ENCODE data around the gene LMO3. TPM values are rescaled to one million over a fixed set of nuclear protein-coding genes. Genes with fewer than 3 reads are reported as not detected.
A peak's percentile ranks its signal among the peaks of the same experiment; 100 is the strongest.

The LMO3 gene
- total and polyA plus RNA-seq, 2 experiments from 2014 or later = 5.0 to 13.5 TPM

- no peaks in the 10 kb centered on the region for H3K9me3 ChIP-seq (ENCODE audit: low read depth)
- no peak overlapping the region for H3K4me2 ChIP-seq
- no peaks in the 10 kb centered on the region for H3K79me2 ChIP-seq
- H3K9me2 ChIP-seq (replicated peaks; ENCODE audit: insufficient read depth) = no peaks in the 10 kb centered on the region
- H3K36me3 ChIP-seq (replicated peaks; ENCODE audit: insufficient read depth, low read depth) = no peaks in the 10 kb centered on the region
- H3K27ac ChIP-seq = no peak overlapping the region
- peaks cover 39% of the 10 kb centered on the region for H3K27me3 ChIP-seq
- no peak for DNase-seq (ENCODE audit: low spot score)
- H3K4me3 ChIP-seq = no peak overlapping the region
- no peak for TF ChIP-seq EZH2phosphoT487 (IDR thresholded peaks at IDR 0.05; ENCODE audit: low read depth, severe bottlenecking, unreplicated experiment)
- no peak for TF ChIP-seq CTCF (IDR thresholded peaks at IDR 0.05; ENCODE audit: poor library complexity)
- no peak for TF ChIP-seq EZH2 (IDR thresholded peaks at IDR 0.05; ENCODE audit: borderline replicate concordance)
- H2AFZ ChIP-seq = no peak overlapping the region
- H4K20me1 ChIP-seq (ENCODE audit: insufficient read depth, poor library complexity, severe bottlenecking) = no peaks in the 10 kb centered on the region
- no peaks in the 10 kb centered on the region for H3K4me1 ChIP-seq (ENCODE audit: insufficient read depth)
Measured at GRCh38 chr12:16612647-16613046, 6.7 kb upstream of the LMO3 start.

GRCh38 chr12:16611146-16611545 lies 5.2 kb upstream of the LMO3 start:
- H3K9me3 ChIP-seq (ENCODE audit: low read depth) = no peaks in the 10 kb centered on the region
- TF ChIP-seq CTCF (IDR thresholded peaks at IDR 0.05; ENCODE audit: poor library complexity) (no peak), EZH2phosphoT487 (IDR thresholded peaks at IDR 0.05; ENCODE audit: low read depth, severe bottlenecking, unreplicated experiment) (no peak), EZH2 (IDR thresholded peaks at IDR 0.05; ENCODE audit: borderline replicate concordance) (no peak)
- no peak overlapping the region for H2AFZ ChIP-seq
- no peak overlapping the region for H3K27ac ChIP-seq
- H3K79me2 ChIP-seq = no peaks in the 10 kb centered on the region
- peaks cover 53% of the 10 kb centered on the region for H3K27me3 ChIP-seq
- no peak overlapping the region for H3K4me3 ChIP-seq
- no peak for DNase-seq (ENCODE audit: low spot score)
- H4K20me1 ChIP-seq (ENCODE audit: insufficient read depth, poor library complexity, severe bottlenecking) = no peaks in the 10 kb centered on the region
- no peaks in the 10 kb centered on the region for H3K9me2 ChIP-seq (replicated peaks; ENCODE audit: insufficient read depth)
- peaks cover 5% of the 10 kb centered on the region for H3K4me1 ChIP-seq (ENCODE audit: insufficient read depth)
- H3K4me2 ChIP-seq = peak overlapping the region; percentile 45
- WGBS (ENCODE audit: low lambda C conversion rate, missing lambda C conversion rate) = 63% methylated on average over 2 of the region's 2 CpGs
- no peaks in the 10 kb centered on the region for H3K36me3 ChIP-seq (replicated peaks; ENCODE audit: insufficient read depth, low read depth)

- Histone ChIP-seq H3K4me1 (ENCODE audit: insufficient read depth) (peaks cover 5% of the 10 kb centered on the region), H3K9me3 (ENCODE audit: low read depth) (no peaks in the 10 kb centered on the region), H3K4me2 (no peak overlapping the region), H3K36me3 (replicated peaks; ENCODE audit: insufficient read depth, low read depth) (no peaks in the 10 kb centered on the region), H2AFZ (no peak overlapping the region), H4K20me1 (ENCODE audit: insufficient read depth, poor library complexity, severe bottlenecking) (no peaks in the 10 kb centered on the region), H3K9me2 (replicated peaks; ENCODE audit: insufficient read depth) (no peaks in the 10 kb centered on the region), H3K27me3 (peaks cover 56% of the 10 kb centered on the region), H3K79me2 (no peaks in the 10 kb centered on the region), H3K27ac (no peak overlapping the region), H3K4me3 (no peak overlapping the region)
- 24% methylated on average over 1 of the region's 1 CpG for WGBS (ENCODE audit: low lambda C conversion rate, missing lambda C conversion rate)
- TF ChIP-seq CTCF (IDR thresholded peaks at IDR 0.05; ENCODE audit: poor library complexity) = no peak
- no peak for TF ChIP-seq EZH2phosphoT487 (IDR thresholded peaks at IDR 0.05; ENCODE audit: low read depth, severe bottlenecking, unreplicated experiment)
- TF ChIP-seq EZH2 (IDR thresholded peaks at IDR 0.05; ENCODE audit: borderline replicate concordance) = no peak
- no peak for DNase-seq (ENCODE audit: low spot score)
Measured at GRCh38 chr12:16610743-16611142, 4.8 kb upstream of the LMO3 start.

Data from hepatocyte (in vitro differentiated cells).